Endodermal cell (in vitro differentiated cells): ENCODE data around the gene CDH23. TPM values are rescaled to one million over a fixed set of nuclear protein-coding genes. Genes with fewer than 3 reads are reported as not detected.

Source experiments
- DNase-seq: peaks from one replicate; pipeline ENCODE4 v3.0.0-alpha.2; 2017
- H3K27ac ChIP-seq: 2 replicates; pipeline ENCODE4 v1.5.1; 2013; ENCODE audit warnings: mild to moderate bottlenecking, low read depth, low read length, moderate library complexity
- H3K27me3 ChIP-seq: 2 replicates; pipeline ENCODE4 v1.6.1; 2013; ENCODE audit warnings: mild to moderate bottlenecking, low read length, moderate library complexity; ENCODE audit not compliant: insufficient read depth, control insufficient read depth, poor library complexity, severe bottlenecking
- H3K36me3 ChIP-seq: 2 replicates; pipeline ENCODE4 v1.7.0; 2013; ENCODE audit warnings: mild to moderate bottlenecking, low read length, moderate library complexity; ENCODE audit not compliant: control insufficient read depth, insufficient read depth
- H3K4me1 ChIP-seq: one replicate; pipeline ENCODE4 v1.7.0; 2013; ENCODE audit warnings: low read length; ENCODE audit not compliant: control insufficient read depth, insufficient read depth
- H3K4me3 ChIP-seq: 2 replicates; pipeline ENCODE4 v1.5.1; 2013; ENCODE audit warnings: mild to moderate bottlenecking, low read length, moderate library complexity
- H3K9ac ChIP-seq: 2 replicates; pipeline ENCODE4 v1.6.1; 2013; ENCODE audit warnings: mild to moderate bottlenecking, low read length, moderate library complexity; ENCODE audit not compliant: poor library complexity, severe bottlenecking; ENCODE audit errors: extremely low read depth
- H3K9me3 ChIP-seq: 2 replicates; pipeline ENCODE4 v1.6.1; 2013; ENCODE audit warnings: mild to moderate bottlenecking, low read length, moderate library complexity; ENCODE audit not compliant: control insufficient read depth
- H3K27ac Mint-ChIP-seq: 2 replicates; pipeline ENCODE4 v1.8.0; 2020; ENCODE audit warnings: mixed read lengths
- H3K27me3 Mint-ChIP-seq: 2 replicates; pipeline ENCODE4 v1.8.0; 2021; ENCODE audit warnings: mild to moderate bottlenecking, mixed read lengths; ENCODE audit not compliant: insufficient read depth
- H3K36me3 Mint-ChIP-seq: 2 replicates; pipeline ENCODE4 v1.8.0; 2020; ENCODE audit warnings: low read depth, mixed read lengths
- H3K4me1 Mint-ChIP-seq: 2 replicates; pipeline ENCODE4 v1.8.0; 2020; ENCODE audit warnings: mixed read lengths
- H3K4me3 Mint-ChIP-seq: 2 replicates; pipeline ENCODE4 v1.8.0; 2020; ENCODE audit warnings: mild to moderate bottlenecking, moderate library complexity, mixed read lengths
- H3K9me3 Mint-ChIP-seq: 2 replicates; pipeline ENCODE4 v1.8.0; 2020; ENCODE audit warnings: mild to moderate bottlenecking, mixed read lengths
- WGBS, 2 experiments: methylation state at CpG; one replicate each; pipeline versions ENCODE4 v1.1.5 to v1.1.7; 2013; ENCODE audit warnings: missing lambda C conversion rate in 2 of 2, mixed read lengths in 1 of 2; ENCODE audit not compliant: insufficient coverage in 1 of 2, insufficient read length in 1 of 2; 5-methylcytosine and 5-hydroxymethylcytosine counted together
- total RNA-seq, 2 donors: library from RNA; stranded (reverse); fragmentation: NEBNext Ultra II Directional in 1 of 2; extraction: Animal tissue kit (Norgen Biotek cat#: 25700) in 1 of 2; gene quantifications; 2 replicates in 1 of 2; 3 replicates in 1 of 2; pipeline ENCODE4 v1.2.1, GENCODE V29; 2021
- TF ChIP-seq, protein P1 (sequence below): fragments of 200-600 bp; sonication (generic); conservative IDR thresholded peaks from 2 replicates; pipeline ENCODE4 v1.5.0; 2021; ENCODE audit warnings: antibody characterized with exemption, mild to moderate bottlenecking

CDH23 gene
- total RNA-seq, 2 donors from 2014 or later, result 2.1 to 4.2 TPM

DNA sequence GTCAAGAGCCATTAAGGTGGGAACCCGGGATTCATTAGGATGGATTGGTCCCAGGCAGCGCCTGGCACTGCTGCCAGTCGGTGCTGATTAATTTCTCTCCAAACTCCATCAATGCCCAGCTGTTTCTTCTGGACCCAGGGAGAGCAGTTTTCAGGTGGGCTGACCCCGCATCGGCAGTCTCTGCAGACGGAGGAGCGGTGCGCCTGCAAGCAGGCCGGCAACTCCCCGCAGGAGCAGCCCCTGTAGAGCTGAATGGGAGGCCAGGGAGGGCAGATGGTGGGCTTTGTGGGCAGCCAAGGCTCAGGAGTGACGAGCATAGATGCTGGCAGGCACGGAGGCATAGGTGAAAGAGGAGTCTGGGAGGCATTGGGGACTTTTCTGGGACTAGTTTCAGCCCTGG is 56.5 kb downstream of the CDH23 start:
- DNase-seq, result no peak
- H3K9me3 Mint-ChIP-seq, result no peaks in the 10 kb centered on the region
- H3K4me3 ChIP-seq, result no peak overlapping the region
- no peaks in the 10 kb centered on the region for H3K27me3 Mint-ChIP-seq
- TF ChIP-seq, protein P1, sequence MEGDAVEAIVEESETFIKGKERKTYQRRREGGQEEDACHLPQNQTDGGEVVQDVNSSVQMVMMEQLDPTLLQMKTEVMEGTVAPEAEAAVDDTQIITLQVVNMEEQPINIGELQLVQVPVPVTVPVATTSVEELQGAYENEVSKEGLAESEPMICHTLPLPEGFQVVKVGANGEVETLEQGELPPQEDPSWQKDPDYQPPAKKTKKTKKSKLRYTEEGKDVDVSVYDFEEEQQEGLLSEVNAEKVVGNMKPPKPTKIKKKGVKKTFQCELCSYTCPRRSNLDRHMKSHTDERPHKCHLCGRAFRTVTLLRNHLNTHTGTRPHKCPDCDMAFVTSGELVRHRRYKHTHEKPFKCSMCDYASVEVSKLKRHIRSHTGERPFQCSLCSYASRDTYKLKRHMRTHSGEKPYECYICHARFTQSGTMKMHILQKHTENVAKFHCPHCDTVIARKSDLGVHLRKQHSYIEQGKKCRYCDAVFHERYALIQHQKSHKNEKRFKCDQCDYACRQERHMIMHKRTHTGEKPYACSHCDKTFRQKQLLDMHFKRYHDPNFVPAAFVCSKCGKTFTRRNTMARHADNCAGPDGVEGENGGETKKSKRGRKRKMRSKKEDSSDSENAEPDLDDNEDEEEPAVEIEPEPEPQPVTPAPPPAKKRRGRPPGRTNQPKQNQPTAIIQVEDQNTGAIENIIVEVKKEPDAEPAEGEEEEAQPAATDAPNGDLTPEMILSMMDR, result no peak
- H3K9ac ChIP-seq, result no peak overlapping the region
- WGBS, 2 experiments, result 85 to 88% methylated on average over 6 to 12 of the region's 12 CpGs
- H3K27me3 ChIP-seq, result no peaks in the 10 kb centered on the region
- H3K9me3 ChIP-seq, result no peaks in the 10 kb centered on the region
- no peaks in the 10 kb centered on the region for H3K4me1 Mint-ChIP-seq
- no peak overlapping the region for H3K4me3 Mint-ChIP-seq
- H3K36me3 ChIP-seq, result no peaks in the 10 kb centered on the region
- H3K36me3 Mint-ChIP-seq, result no peaks in the 10 kb centered on the region
- H3K27ac Mint-ChIP-seq, result no peak overlapping the region
- H3K27ac ChIP-seq, result no peak overlapping the region
- no peaks in the 10 kb centered on the region for H3K4me1 ChIP-seq

- H3K4me1 Mint-ChIP-seq, result no peaks in the 10 kb centered on the region
- Histone ChIP-seq H3K4me3 (no peak overlapping the region), H3K9ac (no peak overlapping the region), H3K27me3 (no peaks in the 10 kb centered on the region), H3K4me1 (no peaks in the 10 kb centered on the region), H3K9me3 (no peaks in the 10 kb centered on the region), H3K27ac (no peak overlapping the region), H3K36me3 (no peaks in the 10 kb centered on the region)
- H3K36me3 Mint-ChIP-seq, result no peaks in the 10 kb centered on the region
- no peak for DNase-seq
- H3K27me3 Mint-ChIP-seq, result no peaks in the 10 kb centered on the region
- no peaks in the 10 kb centered on the region for H3K9me3 Mint-ChIP-seq
- H3K4me3 Mint-ChIP-seq, result no peak overlapping the region
- WGBS, 2 experiments, result 92 to 98% methylated on average over 4 to 5 of the region's 5 CpGs
- no peak overlapping the region for H3K27ac Mint-ChIP-seq
- TF ChIP-seq, protein P1, result no peak
These were observed 57.6 kb downstream of the CDH23 start for GRCh38 chr10:71454347-71454746.

- Mint-ChIP-seq H3K9me3 (no peaks in the 10 kb centered on the region), H3K36me3 (no peaks in the 10 kb centered on the region), H3K4me3 (no peak overlapping the region), H3K27ac (no peak overlapping the region), H3K4me1 (no peaks in the 10 kb centered on the region), H3K27me3 (no peaks in the 10 kb centered on the region)
- 50 to 75% methylated on average over 1 to 2 of the region's 2 CpGs for WGBS, 2 experiments
- Histone ChIP-seq H3K9me3 (no peaks in the 10 kb centered on the region), H3K27ac (no peak overlapping the region), H3K36me3 (no peaks in the 10 kb centered on the region), H3K4me1 (no peaks in the 10 kb centered on the region), H3K9ac (no peak overlapping the region), H3K4me3 (no peak overlapping the region), H3K27me3 (no peaks in the 10 kb centered on the region)
- TF ChIP-seq, protein P1, result no peak
- DNase-seq, result no peak
These were observed 58.3 kb downstream of the CDH23 start for GRCh38 chr10:71455035-71455434.
